OCI-LY7 (cell line): ENCODE data around the gene CALY. TPM values are rescaled to one million over a fixed set of nuclear protein-coding genes. Genes with fewer than 3 reads are reported as not detected.

Experiments used
- BruUV-seq: library from RNA; stranded (reverse); fragments of 400-500 nt; replicated peaks from 2 replicates; lab custom pipeline; 2021; lab: Mats Ljungman, UMichigan
- CTCF ChIA-PET: fragments of 300-600 bp; sonication (Branson Sonifier 250); formaldehyde crosslinking; loops from one replicate; lab custom pipeline; 2022; ENCODE audit warnings: antibody characterized with exemption; ENCODE audit not compliant: unreplicated experiment; lab: Charles Lee
- POLR2A ChIA-PET: fragments of 300-600 bp; sonication (Branson Sonifier 250); formaldehyde crosslinking; loops from one replicate; lab custom pipeline; 2022; ENCODE audit warnings: antibody characterized with exemption; lab: Charles Lee
- DNase-seq: peaks from one replicate; pipeline ENCODE4 v3.0.0-alpha.2; 2015; ENCODE audit warnings: low spot score
- H2AFZ ChIP-seq: fragments of 200-600 bp; sonication (generic), shearing (Covaris generic); 2 replicates; pipeline ENCODE4 v1.6.1; 2014; ENCODE audit warnings: mild to moderate bottlenecking, antibody characterized with exemption, low read length, moderate library complexity
- H3K27ac ChIP-seq: fragments of 200-600 bp; sonication (generic); 2 replicates; pipeline ENCODE4 v1.5.1; 2014; ENCODE audit warnings: mixed run types, low read depth, mild to moderate bottlenecking, moderate library complexity, low read length, inconsistent platforms; ENCODE audit not compliant: poor library complexity, severe bottlenecking
- H3K36me3 ChIP-seq: fragments of 200-600 bp; sonication (generic); 2 replicates; pipeline ENCODE4 v1.6.1; 2014; ENCODE audit warnings: mild to moderate bottlenecking, antibody characterized with exemption, low read length, moderate library complexity, mixed read lengths; ENCODE audit not compliant: insufficient read depth
- H3K4me1 ChIP-seq: fragments of 200-600 bp; sonication (generic); 2 replicates; pipeline ENCODE4 v1.5.1; 2014; ENCODE audit warnings: mild to moderate bottlenecking, low read length; ENCODE audit not compliant: insufficient read depth, poor library complexity, severe bottlenecking
- H3K4me2 ChIP-seq: fragments of 200-600 bp; sonication (generic); 2 replicates; pipeline ENCODE4 v1.6.1; 2014; ENCODE audit warnings: mild to moderate bottlenecking, low read length
- H3K4me3 ChIP-seq: fragments of 200-600 bp; sonication (generic); 2 replicates; pipeline ENCODE4 v1.5.1; 2014; ENCODE audit warnings: mild to moderate bottlenecking, low read depth, low read length; ENCODE audit not compliant: poor library complexity, severe bottlenecking
- H3K79me2 ChIP-seq: fragments of 200-600 bp; sonication (generic); 2 replicates; pipeline ENCODE4 v1.6.1; 2016; ENCODE audit warnings: low read depth, mild to moderate bottlenecking, low read length, moderate library complexity, mixed read lengths; ENCODE audit not compliant: insufficient read depth
- H3K9me2 ChIP-seq: fragments of 200-600 bp; sonication (generic); 2 replicates; pipeline ENCODE4 v1.6.1; 2016; ENCODE audit warnings: mild to moderate bottlenecking, low read length, mixed read lengths; ENCODE audit not compliant: insufficient read depth
- H3K9me3 ChIP-seq: fragments of 200-600 bp; sonication (generic); 2 replicates; pipeline ENCODE4 v1.6.1; 2014; ENCODE audit warnings: mild to moderate bottlenecking, mixed run types, low read length, mixed read lengths
- H4K20me1 ChIP-seq: fragments of 200-600 bp; sonication (generic); 2 replicates; pipeline ENCODE4 v1.6.1; 2014; ENCODE audit warnings: mild to moderate bottlenecking, antibody characterized with exemption, low read length, moderate library complexity, mixed read lengths; ENCODE audit not compliant: insufficient read depth
- CTCF ChIP-seq: fragments of 200-600 bp; sonication (generic); conservative IDR thresholded peaks from 2 replicates; pipeline ENCODE4 v1.5.1; 2014; ENCODE audit warnings: mild to moderate bottlenecking, antibody characterized with exemption, low read length, moderate library complexity, mixed read lengths
- EZH2phosphoT487 ChIP-seq: fragments of 200-600 bp; sonication (generic); IDR thresholded peaks from 2 replicates; pipeline ENCODE4 v1.6.1; 2018; ENCODE audit warnings: low read depth, borderline replicate concordance, mild to moderate bottlenecking, mixed run types, antibody characterized with exemption, low read length, moderate library complexity, mixed read lengths
- intact Hi-C: fragments of 100-400 bp; cut with micrococcal nuclease; formaldehyde crosslinking; loops from one replicate; pipeline ENCODE4 v1.10.0; 2022; ENCODE audit not compliant: unreplicated experiment
- total RNA-seq, 2 experiments: library from RNA; depleted of rRNA in 1 of 2; stranded (reverse); fragments of >200 nt in 1 of 2; shearing (Covaris generic) in 1 of 2; gene quantifications; 2 replicates each; pipeline ENCODE4 v1.2.3, GENCODE V29; 2014 to 2022

Gene CALY
- total RNA-seq, 2 experiments from 2014 or later, result not detected

- no peak overlapping the region for H2AFZ ChIP-seq
- peaks cover 21% of the 10 kb centered on the region for H3K4me1 ChIP-seq
- H3K4me2 ChIP-seq, result no peak overlapping the region
- H3K79me2 ChIP-seq, result no peaks in the 10 kb centered on the region
- intact Hi-C loops, result no loop called here
- no peak for TF ChIP-seq EZH2phosphoT487
- no peak for TF ChIP-seq CTCF
- peaks cover 22% of the 10 kb centered on the region; the same call in 1 of the 2 replicates for H3K36me3 ChIP-seq
- no peaks in the 10 kb centered on the region for H3K9me2 ChIP-seq
- BruUV-seq, result no TSS peak
- POLR2A ChIA-PET, result no interaction called here
- CTCF ChIA-PET, result interaction anchor here (1.1 kb wide), 1 partner anchor 8 kb away, joined by 4 read pairs; no protein-coding TSS in a partner anchor
- H3K4me3 ChIP-seq, result no peak overlapping the region
- H3K9me3 ChIP-seq, result no peaks in the 10 kb centered on the region
- no peak for DNase-seq
- H3K27ac ChIP-seq, result no peak overlapping the region
- no peaks in the 10 kb centered on the region for H4K20me1 ChIP-seq
Measured at GRCh38 chr10:133316266-133316665, 20.4 kb downstream of the CALY start.

GRCh38 chr10:133315847-133316246 lies 20.8 kb downstream of the CALY start:
- Histone ChIP-seq H3K9me2 (no peaks in the 10 kb centered on the region), H3K36me3 (peaks cover 26% of the 10 kb centered on the region; the same call in 1 of the 2 replicates), H2AFZ (no peak overlapping the region), H3K4me1 (peaks cover 21% of the 10 kb centered on the region), H3K9me3 (no peaks in the 10 kb centered on the region), H3K79me2 (no peaks in the 10 kb centered on the region), H3K4me3 (no peak overlapping the region), H4K20me1 (no peaks in the 10 kb centered on the region), H3K27ac (no peak overlapping the region), H3K4me2 (no peak overlapping the region)
- ChIA-PET POLR2A (interaction anchor here (0.6 to 0.7 kb wide), 4 partner anchors 36 to 224 kb away, joined by 3 to 5 read pairs (median 3); no protein-coding TSS in a partner anchor), CTCF (interaction anchor here (1.1 kb wide), 1 partner anchor 8 kb away, joined by 4 read pairs; no protein-coding TSS in a partner anchor)
- no TSS peak for BruUV-seq
- no peak for TF ChIP-seq EZH2phosphoT487
- TF ChIP-seq CTCF, result no peak
- intact Hi-C loops, result no loop called here
- DNase-seq, result peak; percentile 24

GRCh38 chr10:133314911-133315310 lies 21.8 kb downstream of the CALY start:
- POLR2A ChIA-PET, result interaction anchor here (0.6 kb wide), 1 partner anchor 91 kb away, joined by 3 read pairs; no protein-coding TSS in a partner anchor
- DNase-seq, result no peak
- Histone ChIP-seq H3K4me2 (peak overlapping the region; percentile 35), H3K4me3 (no peak overlapping the region), H3K27ac (peak overlapping the region; percentile 87), H3K4me1 (peaks cover 21% of the 10 kb centered on the region), H4K20me1 (no peaks in the 10 kb centered on the region), H3K9me3 (no peaks in the 10 kb centered on the region), H3K36me3 (peaks cover 35% of the 10 kb centered on the region), H3K9me2 (no peaks in the 10 kb centered on the region), H3K79me2 (no peaks in the 10 kb centered on the region), H2AFZ (no peak overlapping the region)
- CTCF ChIA-PET, result no interaction called here
- BruUV-seq, result no TSS peak
- TF ChIP-seq EZH2phosphoT487 (no peak), CTCF (no peak)
- intact Hi-C loops, result no loop called here
